HCT116 (cell line): Measurements from ENCODE around the gene MBOAT1. TPM values are rescaled to one million over a fixed set of nuclear protein-coding genes. Genes with fewer than 3 reads are reported as not detected.

Experiments used
- ATAC-seq: fragments of 200-7000 bp; cut with Tn5 transposase; 2 replicates; pipeline ENCODE4 v1.9.1; 2020; ENCODE audit warnings: mild to moderate bottlenecking, moderate library complexity
- BruUV-seq: library from RNA; stranded (reverse); fragments of 400-500 nt; replicated peaks from 2 replicates; lab custom pipeline; 2021; lab: Mats Ljungman, UMichigan
- CTCF ChIA-PET: fragments of 300-600 bp; sonication (Branson Sonifier 250); formaldehyde crosslinking; loops from one replicate; lab custom pipeline; 2021; ENCODE audit warnings: antibody characterized with exemption; lab: Charles Lee
- POLR2A ChIA-PET: fragments of 300-600, 350-600 bp; sonication (Branson Sonifier 250); formaldehyde crosslinking; loops from one replicate; lab custom pipeline; 2021; ENCODE audit warnings: antibody characterized with exemption; lab: Charles Lee
- RAD21 ChIA-PET, 2 experiments: fragments of 300-600 bp; sonication (Branson Sonifier 250); formaldehyde crosslinking; loops; one replicate each; lab custom pipeline; 2023; ENCODE audit warnings: low total read pairs in 2 of 2; ENCODE audit not compliant: uncharacterized antibody in 2 of 2, unreplicated experiment in 2 of 2, low non-redundant PET in 1 of 2; lab: Charles Lee
- DNase-seq: peaks from one replicate; pipeline ENCODE4 v3.0.0-alpha.2; 2010; ENCODE audit warnings: low read depth, low spot score
- H2AFZ ChIP-seq: fragments of 200-600 bp; shearing (Covaris generic), sonication (generic); 2 replicates; pipeline ENCODE4 v1.6.1; 2017; ENCODE audit warnings: low read depth, mixed run types, mixed read lengths, antibody characterized with exemption, low read length; ENCODE audit not compliant: poor library complexity, severe bottlenecking
- H3K27ac ChIP-seq: 2 replicates; pipeline ENCODE4 v1.5.1; 2012; ENCODE audit warnings: low read depth, low read length
- H3K27me3 ChIP-seq: fragments of 200-600 bp; sonication (generic); 2 replicates; pipeline ENCODE4 v1.6.1; 2016; ENCODE audit warnings: mixed run types, low read length, mixed read lengths; ENCODE audit not compliant: insufficient read depth
- H3K36me3 ChIP-seq, 2 experiments: fragments of 200-500 bp in 1 of 2; fragments of 200-600 bp in 1 of 2; sonication (Bioruptor generic) in 1 of 2; sonication (generic) in 1 of 2; 2 replicates each; pipeline versions ENCODE4 v1.5.1 to v1.6.1; 2014 to 2016; ENCODE audit warnings: low read length in 2 of 2, inconsistent platforms in 1 of 2, mixed read lengths in 1 of 2, mixed run types in 1 of 2; ENCODE audit not compliant: insufficient read depth in 2 of 2, control insufficient read depth in 1 of 2
- H3K4me1 ChIP-seq, 2 experiments: fragments of 200-600 bp in 1 of 2; sonication (generic) in 1 of 2; 2 replicates each; pipeline versions ENCODE4 v1.5.1 to v1.6.1; 2012 to 2017; ENCODE audit warnings: low read length in 2 of 2, inconsistent platforms in 1 of 2, mild to moderate bottlenecking in 1 of 2, mixed read lengths in 1 of 2, mixed run types in 1 of 2, moderate library complexity in 1 of 2; ENCODE audit not compliant: insufficient read depth in 2 of 2, control insufficient read depth in 1 of 2
- H3K4me2 ChIP-seq: fragments of 200-600 bp; sonication (generic); 2 replicates; pipeline ENCODE4 v1.6.1; 2017; ENCODE audit warnings: mixed run types, low read length, mixed read lengths
- H3K4me3 ChIP-seq, 2 experiments: fragments of 200-600 bp in 1 of 2; sonication (generic) in 1 of 2; replicated peaks in 1 of 2; 2 replicates each; pipeline ENCODE4 v1.5.1; 2011 to 2016; ENCODE audit warnings: low read length in 2 of 2, control low read depth in 1 of 2, low read depth in 1 of 2, mild to moderate bottlenecking in 1 of 2, mixed read lengths in 1 of 2, mixed run types in 1 of 2
- H3K79me2 ChIP-seq: fragments of 200-600 bp; sonication (generic); 2 replicates; pipeline ENCODE4 v1.6.1; 2017; ENCODE audit warnings: mild to moderate bottlenecking, mixed run types, low read length, moderate library complexity, mixed read lengths; ENCODE audit not compliant: insufficient read depth
- H3K9ac ChIP-seq: fragments of 200-600 bp; sonication (generic); 2 replicates; pipeline ENCODE4 v1.6.1; 2016; ENCODE audit warnings: low read length, mixed read lengths
- H3K9me2 ChIP-seq: fragments of 200-600 bp; sonication (generic), shearing (Covaris generic); 2 replicates; pipeline ENCODE4 v1.6.1; 2017; ENCODE audit warnings: mixed run types, mild to moderate bottlenecking, moderate library complexity; ENCODE audit not compliant: insufficient read depth
- H3K9me3 ChIP-seq, 2 experiments: fragments of 200-500 bp in 1 of 2; fragments of 200-600 bp in 1 of 2; sonication (Bioruptor generic) in 1 of 2; sonication (generic) in 1 of 2; 2 replicates each; pipeline ENCODE4 v1.6.1; 2014 to 2017; ENCODE audit warnings: low read length in 2 of 2, mixed read lengths in 2 of 2, inconsistent platforms in 1 of 2, low read depth in 1 of 2, mild to moderate bottlenecking in 1 of 2, mixed run types in 1 of 2, moderate library complexity in 1 of 2; ENCODE audit not compliant: control insufficient read depth in 1 of 2, insufficient read depth in 1 of 2
- H4K20me1 ChIP-seq: fragments of 200-600 bp; sonication (generic), shearing (Covaris generic); 2 replicates; pipeline ENCODE4 v1.6.1; 2017; ENCODE audit warnings: mixed run types, mild to moderate bottlenecking, moderate library complexity; ENCODE audit not compliant: insufficient read depth
- ELF1 ChIP-seq: IDR thresholded peaks from 2 replicates; pipeline ENCODE4 v1.6.1; 2012; ENCODE audit warnings: low read depth, borderline replicate concordance
- REST ChIP-seq: IDR thresholded peaks from 2 replicates; pipeline ENCODE4 v1.6.1; 2012; ENCODE audit warnings: low read depth
- TCF7L2 ChIP-seq: IDR thresholded peaks from 2 replicates; pipeline ENCODE4 v1.7.0; 2011; ENCODE audit warnings: borderline replicate concordance, inconsistent platforms; ENCODE audit not compliant: insufficient read depth, insufficient read length; ENCODE audit errors: extremely low read depth
- YY1 ChIP-seq: IDR thresholded peaks from 2 replicates; pipeline ENCODE4 v1.6.1; 2011; ENCODE audit warnings: low read length, low read depth, moderate library complexity, mild to moderate bottlenecking; ENCODE audit not compliant: insufficient replicate concordance; ENCODE audit errors: extremely low read depth
- ZNF274 ChIP-seq: fragments of 200-500 bp; sonication (Bioruptor generic); IDR thresholded peaks from 2 replicates; pipeline ENCODE4 v1.6.1; 2014; ENCODE audit warnings: mild to moderate bottlenecking, low read depth, low read length, inconsistent platforms
- intact Hi-C: fragments of 100-400 bp; cut with micrococcal nuclease; formaldehyde crosslinking; loops from 2 replicates; pipeline ENCODE4 v1.10.0; 2022
- total RNA-seq: library from RNA; stranded (reverse); gene quantifications from one replicate; pipeline ENCODE4 v1.2.1, GENCODE V29; 2021; ENCODE audit not compliant: unreplicated experiment

The MBOAT1 gene
- total RNA-seq, 1 experiment from 2014 or later = 11.7 TPM

DNA sequence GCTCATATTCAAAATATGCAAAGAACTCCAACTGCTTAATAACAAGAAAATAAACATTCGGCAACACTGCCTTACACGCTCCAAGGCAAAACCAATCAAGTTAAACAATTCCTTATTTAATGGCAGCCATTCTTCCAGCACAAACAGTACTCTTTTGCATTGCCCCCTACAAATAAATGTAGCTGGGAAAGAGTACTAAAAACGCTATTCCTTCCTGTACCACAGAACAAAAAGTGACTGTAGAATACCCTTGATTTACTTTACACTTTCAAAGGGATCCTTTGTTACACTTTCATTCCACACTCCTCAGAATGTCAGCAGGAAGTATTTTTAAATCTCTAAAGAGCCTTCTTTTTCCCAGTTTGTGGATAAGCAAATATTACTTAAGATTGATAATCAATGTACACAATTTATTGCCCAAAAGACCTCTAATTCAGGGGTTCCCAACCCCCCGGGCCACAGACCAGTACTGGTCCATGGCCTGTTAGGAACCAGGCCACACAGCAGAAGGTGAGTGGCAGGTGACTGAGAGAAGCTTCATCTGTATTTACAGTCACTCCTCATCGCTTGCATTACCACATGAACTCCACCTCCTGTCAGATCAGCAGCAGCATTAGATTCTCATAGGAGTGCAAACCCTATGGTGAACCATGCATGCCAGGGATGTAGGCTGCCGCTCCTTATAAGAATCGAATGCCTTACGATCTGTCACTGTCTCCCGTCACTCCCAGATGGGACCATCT lies 51.6 kb downstream of the MBOAT1 start:
- RAD21 ChIA-PET = no interaction called here
- DNase-seq = no peak
- no TSS peak for BruUV-seq
- H3K4me1 ChIP-seq = peaks cover 2 to 10% of the 10 kb centered on the region in 2 experiments; a peak in 2 of 4 replicates
- ATAC-seq = no peak
- no peak overlapping the region for H3K4me3 ChIP-seq
- H3K9ac ChIP-seq = no peak overlapping the region
- POLR2A ChIA-PET = no interaction called here
- H3K9me2 ChIP-seq = no peaks in the 10 kb centered on the region
- TF ChIP-seq ELF1 = no peak
- no peak for TF ChIP-seq ZNF274
- no peak for TF ChIP-seq REST
- TF ChIP-seq YY1 = no peak
- no peak for TF ChIP-seq TCF7L2
- TF ChIP-seq, all 23 proteins: peak for 0
- Histone ChIP-seq H3K9me3 (no peaks in the 10 kb centered on the region), H3K27me3 (no peaks in the 10 kb centered on the region), H2AFZ (no peak overlapping the region), H3K27ac (no peak overlapping the region), H3K36me3 (no peaks in the 10 kb centered on the region), H3K4me2 (no peak overlapping the region), H3K79me2 (0 out of 2 replicates have a peak, but pooled peaks cover 5% of the 10 kb centered on the region), H4K20me1 (no peaks in the 10 kb centered on the region)
- CTCF ChIA-PET = no interaction called here
- intact Hi-C loops = no loop called here
